Ishikawa (cell line): Measurements from ENCODE around the gene MESP1.

ENCODE experiments used
- EP300 ChIP-seq: IDR thresholded peaks from 2 replicates; pipeline ENCODE4 v1.6.1; 2012; ENCODE audit warnings: borderline replicate concordance
- FOXM1 ChIP-seq: IDR thresholded peaks from 2 replicates; pipeline ENCODE4 v1.6.1; 2012; ENCODE audit warnings: low read depth, borderline replicate concordance
- MAX ChIP-seq: IDR thresholded peaks from 2 replicates; pipeline ENCODE4 v1.6.1; 2012
- RAD21 ChIP-seq: IDR thresholded peaks from 2 replicates; pipeline ENCODE4 v1.6.1; 2012; ENCODE audit warnings: low read depth
- TAF1 ChIP-seq: IDR thresholded peaks from 2 replicates; pipeline ENCODE4 v1.6.1; 2012; ENCODE audit warnings: low read depth, mild to moderate bottlenecking
- TEAD4 ChIP-seq: IDR thresholded peaks from 2 replicates; pipeline ENCODE4 v1.6.1; 2012
- USF1 ChIP-seq: IDR thresholded peaks from 2 replicates; pipeline ENCODE4 v1.6.1; 2012
- YY1 ChIP-seq: IDR thresholded peaks from 2 replicates; pipeline ENCODE4 v1.6.1; 2012; ENCODE audit warnings: low read depth

GRCh38 chr15:89799918-89800498 lies 49.0 kb upstream of the MESP1 start:
- TF ChIP-seq EP300, result no peak
- no peak for TF ChIP-seq USF1
- no peak for TF ChIP-seq YY1
- TF ChIP-seq TEAD4, result no peak
- TF ChIP-seq TAF1, result no peak
- TF ChIP-seq FOXM1, result no peak
- TF ChIP-seq MAX, result no peak
- no peak for TF ChIP-seq RAD21
